ENCODE results near the gene MRC2. TPM values are rescaled to one million over a fixed set of nuclear protein-coding genes. Genes with fewer than 3 reads are reported as not detected.

Gene MRC2
- total and polyA plus RNA-seq, 5 donors from 2014 or later, result 0.25 to 10.2 (median 0.32) TPM

- H3K4me1 ChIP-seq (ENCODE audit: control insufficient read depth, insufficient read depth, low read length, poor library complexity, severe bottlenecking), result no peaks in the 10 kb centered on the region
- H3K9me3 Mint-ChIP-seq, result no peaks in the 10 kb centered on the region
- H3K27ac Mint-ChIP-seq, result peak overlapping the region in 1 of 3 donors; percentile 20
- no peaks in the 10 kb centered on the region for H3K4me1 Mint-ChIP-seq
- H3K27ac ChIP-seq (ENCODE audit: insufficient read depth, low read length, poor library complexity, severe bottlenecking), result no peak overlapping the region
- H3K27me3 Mint-ChIP-seq, result no peaks in the 10 kb centered on the region
- no peak for ATAC-seq (ENCODE audit: low read depth in 2 of 2)
- no peaks in the 10 kb centered on the region for H3K36me3 Mint-ChIP-seq
- H3K4me3 ChIP-seq (ENCODE audit: low read depth, low read length), result no peak overlapping the region
- no peaks in the 10 kb centered on the region for H3K36me3 ChIP-seq (ENCODE audit: control insufficient read depth, insufficient read depth, low read length)
- H3K9me3 ChIP-seq (ENCODE audit: control insufficient read depth in 2 of 2, low read length in 2 of 2), result no peaks in the 10 kb centered on the region
- no peaks in the 10 kb centered on the region for H3K27me3 ChIP-seq (ENCODE audit: control insufficient read depth, insufficient read depth, low read length)
- H3K4me3 Mint-ChIP-seq, result no peak overlapping the region
- no peak for DNase-seq
Observed at GRCh38 chr17:62681061-62681938, 53.8 kb downstream of the MRC2 start.

- no peaks in the 10 kb centered on the region for H3K36me3 Mint-ChIP-seq
- Histone ChIP-seq H3K36me3 (ENCODE audit: control insufficient read depth, insufficient read depth, low read length) (no peaks in the 10 kb centered on the region), H3K4me1 (ENCODE audit: control insufficient read depth, insufficient read depth, low read length, poor library complexity, severe bottlenecking) (no peaks in the 10 kb centered on the region), H3K27me3 (ENCODE audit: control insufficient read depth, insufficient read depth, low read length) (no peaks in the 10 kb centered on the region), H3K27ac (ENCODE audit: insufficient read depth, low read length, poor library complexity, severe bottlenecking) (no peak overlapping the region), H3K4me3 (ENCODE audit: low read depth, low read length) (no peak overlapping the region), H3K9me3 (ENCODE audit: control insufficient read depth in 2 of 2, low read length in 2 of 2) (no peaks in the 10 kb centered on the region)
- no peaks in the 10 kb centered on the region for H3K9me3 Mint-ChIP-seq
- no peak for ATAC-seq (ENCODE audit: low read depth in 2 of 2)
- DNase-seq, result no peak
- H3K4me1 Mint-ChIP-seq, result no peaks in the 10 kb centered on the region
- no peaks in the 10 kb centered on the region for H3K27me3 Mint-ChIP-seq
- no peak overlapping the region for H3K4me3 Mint-ChIP-seq
- H3K27ac Mint-ChIP-seq, result peak overlapping the region in 1 of 3 donors; percentile 20
Observed at GRCh38 chr17:62681939-62682381, 54.5 kb downstream of the MRC2 start.

GRCh38 chr17:62684179-62684578 is 56.7 kb downstream of the MRC2 start:
- H3K27me3 Mint-ChIP-seq, result no peaks in the 10 kb centered on the region
- Histone ChIP-seq H3K4me3 (ENCODE audit: low read depth, low read length) (no peak overlapping the region), H3K36me3 (ENCODE audit: control insufficient read depth, insufficient read depth, low read length) (no peaks in the 10 kb centered on the region), H3K27me3 (ENCODE audit: control insufficient read depth, insufficient read depth, low read length) (no peaks in the 10 kb centered on the region), H3K27ac (ENCODE audit: insufficient read depth, low read length, poor library complexity, severe bottlenecking) (no peak overlapping the region), H3K4me1 (ENCODE audit: control insufficient read depth, insufficient read depth, low read length, poor library complexity, severe bottlenecking) (no peaks in the 10 kb centered on the region), H3K9me3 (ENCODE audit: control insufficient read depth in 2 of 2, low read length in 2 of 2) (no peaks in the 10 kb centered on the region)
- DNase-seq (no peak), ATAC-seq (ENCODE audit: low read depth in 2 of 2) (no peak)
- H3K9me3 Mint-ChIP-seq, result no peaks in the 10 kb centered on the region
- H3K4me1 Mint-ChIP-seq, result no peaks in the 10 kb centered on the region
- no peak overlapping the region for H3K4me3 Mint-ChIP-seq
- H3K36me3 Mint-ChIP-seq, result no peaks in the 10 kb centered on the region
- H3K27ac Mint-ChIP-seq, result no peak overlapping the region

GRCh38 chr17:62687997-62688396 is 60.5 kb downstream of the MRC2 start:
- no peaks in the 10 kb centered on the region for H3K9me3 Mint-ChIP-seq
- Histone ChIP-seq H3K36me3 (ENCODE audit: control insufficient read depth, insufficient read depth, low read length) (no peaks in the 10 kb centered on the region), H3K9me3 (ENCODE audit: control insufficient read depth in 2 of 2, low read length in 2 of 2) (no peaks in the 10 kb centered on the region), H3K4me3 (ENCODE audit: low read depth, low read length) (no peak overlapping the region), H3K27ac (ENCODE audit: insufficient read depth, low read length, poor library complexity, severe bottlenecking) (no peak overlapping the region), H3K4me1 (ENCODE audit: control insufficient read depth, insufficient read depth, low read length, poor library complexity, severe bottlenecking) (no peaks in the 10 kb centered on the region), H3K27me3 (ENCODE audit: control insufficient read depth, insufficient read depth, low read length) (no peaks in the 10 kb centered on the region)
- DNase-seq (no peak), ATAC-seq (ENCODE audit: low read depth in 2 of 2) (no peak)
- peak overlapping the region in 1 of 4 donors; percentile 7 for H3K4me3 Mint-ChIP-seq
- no peaks in the 10 kb centered on the region for H3K4me1 Mint-ChIP-seq
- H3K36me3 Mint-ChIP-seq, result no peaks in the 10 kb centered on the region
- no peak overlapping the region for H3K27ac Mint-ChIP-seq
- H3K27me3 Mint-ChIP-seq, result no peaks in the 10 kb centered on the region

GRCh38 chr17:62688398-62689160 is 61.1 kb downstream of the MRC2 start:
- Histone ChIP-seq H3K27ac (ENCODE audit: insufficient read depth, low read length, poor library complexity, severe bottlenecking) (no peak overlapping the region), H3K9me3 (ENCODE audit: control insufficient read depth in 2 of 2, low read length in 2 of 2) (no peaks in the 10 kb centered on the region), H3K27me3 (ENCODE audit: control insufficient read depth, insufficient read depth, low read length) (no peaks in the 10 kb centered on the region), H3K36me3 (ENCODE audit: control insufficient read depth, insufficient read depth, low read length) (no peaks in the 10 kb centered on the region), H3K4me1 (ENCODE audit: control insufficient read depth, insufficient read depth, low read length, poor library complexity, severe bottlenecking) (no peaks in the 10 kb centered on the region), H3K4me3 (ENCODE audit: low read depth, low read length) (no peak overlapping the region)
- H3K4me1 Mint-ChIP-seq, result no peaks in the 10 kb centered on the region
- no peak for ATAC-seq (ENCODE audit: low read depth in 2 of 2)
- H3K27me3 Mint-ChIP-seq, result no peaks in the 10 kb centered on the region
- peak overlapping the region in 1 of 3 donors; percentile 26 for H3K27ac Mint-ChIP-seq
- H3K9me3 Mint-ChIP-seq, result no peaks in the 10 kb centered on the region
- DNase-seq, result no peak
- H3K4me3 Mint-ChIP-seq, result peak overlapping the region in 1 of 4 donors; percentile 7
- no peaks in the 10 kb centered on the region for H3K36me3 Mint-ChIP-seq

GRCh38 chr17:62689441-62690167 is 62.1 kb downstream of the MRC2 start:
- Mint-ChIP-seq H3K36me3 (no peaks in the 10 kb centered on the region), H3K4me1 (no peaks in the 10 kb centered on the region), H3K9me3 (peaks cover 0 to 2% (median 0%) of the 10 kb centered on the region in 7 donors), H3K27me3 (no peaks in the 10 kb centered on the region), H3K4me3 (no peak overlapping the region), H3K27ac (no peak overlapping the region)
- Histone ChIP-seq H3K9me3 (ENCODE audit: control insufficient read depth in 2 of 2, low read length in 2 of 2) (no peaks in the 10 kb centered on the region), H3K4me1 (ENCODE audit: control insufficient read depth, insufficient read depth, low read length, poor library complexity, severe bottlenecking) (no peaks in the 10 kb centered on the region), H3K4me3 (ENCODE audit: low read depth, low read length) (no peak overlapping the region), H3K27ac (ENCODE audit: insufficient read depth, low read length, poor library complexity, severe bottlenecking) (no peak overlapping the region), H3K36me3 (ENCODE audit: control insufficient read depth, insufficient read depth, low read length) (no peaks in the 10 kb centered on the region), H3K27me3 (ENCODE audit: control insufficient read depth, insufficient read depth, low read length) (no peaks in the 10 kb centered on the region)
- DNase-seq, result no peak
- peak in 1 of 2 donors; percentile 22 for ATAC-seq (ENCODE audit: low read depth in 2 of 2)

- H3K4me3 ChIP-seq (ENCODE audit: low read depth, low read length), result no peak overlapping the region
- H3K27me3 ChIP-seq (ENCODE audit: control insufficient read depth, insufficient read depth, low read length), result no peaks in the 10 kb centered on the region
- H3K9me3 ChIP-seq (ENCODE audit: control insufficient read depth in 2 of 2, low read length in 2 of 2), result no peaks in the 10 kb centered on the region
- no peaks in the 10 kb centered on the region for H3K36me3 ChIP-seq (ENCODE audit: control insufficient read depth, insufficient read depth, low read length)
- H3K4me1 ChIP-seq (ENCODE audit: control insufficient read depth, insufficient read depth, low read length, poor library complexity, severe bottlenecking), result no peaks in the 10 kb centered on the region
- Mint-ChIP-seq H3K4me1 (no peaks in the 10 kb centered on the region), H3K36me3 (no peaks in the 10 kb centered on the region), H3K9me3 (peaks cover 0 to 2% (median 0%) of the 10 kb centered on the region in 7 donors), H3K27me3 (no peaks in the 10 kb centered on the region), H3K4me3 (no peak overlapping the region), H3K27ac (no peak overlapping the region)
- ATAC-seq (ENCODE audit: low read depth in 2 of 2) (no peak), DNase-seq (no peak)
- H3K27ac ChIP-seq (ENCODE audit: insufficient read depth, low read length, poor library complexity, severe bottlenecking), result no peak overlapping the region
Observed at GRCh38 chr17:62690168-62690897, 62.9 kb downstream of the MRC2 start.
